Right lobe of liver (tissue), 6 donors: Measurements from ENCODE around the gene BTD. TPM values are rescaled to one million over a fixed set of nuclear protein-coding genes. Genes with fewer than 3 reads are reported as not detected.

Experiments
- ATAC-seq, 4 donors: fragments of 200-7000 bp; cut with Tn5 transposase; one replicate each; pipeline ENCODE4 v1.9.1; 2020; ENCODE audit warnings: mild to moderate bottlenecking in 4 of 4, moderate library complexity in 4 of 4
- DNase-seq, 3 donors: peaks; one replicate each; pipeline ENCODE4 v3.0.0-alpha.2; 2020
- H3K27ac ChIP-seq, 3 donors: fragments of 200-600 bp; one replicate each; pipeline ENCODE4 v1.8.0; 2022
- H3K27me3 ChIP-seq, 2 donors: fragments of 200-600 bp; one replicate each; pipeline ENCODE4 v1.8.0; 2022
- H3K36me3 ChIP-seq, 4 donors: fragments of 200-600 bp; sonication (generic) in 1 of 4; one replicate each; pipeline versions ENCODE4 v1.5.1 to v1.8.0; 2017 to 2022; ENCODE audit warnings: control low read depth in 1 of 4
- H3K4me1 ChIP-seq, 4 donors: fragments of 200-600 bp; sonication (generic) in 1 of 4; one replicate each; pipeline versions ENCODE4 v1.5.1 to v1.8.0; 2017 to 2022; ENCODE audit warnings: control low read depth in 1 of 4
- H3K4me3 ChIP-seq, 3 donors: fragments of 200-600 bp; one replicate each; pipeline ENCODE4 v1.8.0; 2022
- H3K9me3 ChIP-seq, 4 donors: fragments of 200-600 bp; sonication (generic) in 1 of 4; one replicate each; pipeline versions ENCODE4 v1.5.1 to v1.8.0; 2017 to 2022; ENCODE audit warnings: control low read depth in 1 of 4
- CTCF ChIP-seq, 4 donors: fragments of 200-600 bp in 3 of 4; fragments of 450-650 bp in 1 of 4; IDR thresholded peaks; one replicate each; pipeline versions ENCODE4 v1.5.1 to v1.8.0; 2016 to 2022; ENCODE audit warnings: antibody characterized with exemption in 4 of 4, mild to moderate bottlenecking in 2 of 4
- POLR2A ChIP-seq: fragments of 450-650 bp; IDR thresholded peaks from one replicate; pipeline ENCODE4 v1.6.1; 2017; ENCODE audit warnings: antibody characterized with exemption, mild to moderate bottlenecking
- WGBS: methylation state at CpG from one replicate; pipeline ENCODE4 v1.1.6; 2018; ENCODE audit warnings: low coverage, low lambda C conversion rate; ENCODE audit not compliant: insufficient coverage; ENCODE audit errors: missing lambda C conversion rate; 5-methylcytosine and 5-hydroxymethylcytosine counted together
- intact Hi-C, 2 donors: fragments of 100-400 bp; cut with DNase I; formaldehyde crosslinking; loops; one replicate each; pipeline versions ENCODE4 v1.11.2 to v1.14.1; 2022
- long read RNA-seq: library from polyadenylated mRNA; unstranded; transcript quantifications from one replicate; pipeline ENCODE4 v2.0.0, GENCODE V29; 2019
- total RNA-seq, 6 experiments: library from RNA; depleted of rRNA in 2 of 6; stranded (reverse); fragments of >200 nt in 2 of 6; fragmentation: NEBNext Ultra II Directional in 3 of 6; extraction: Animal tissue kit (Norgen Biotek cat#: 25700) in 3 of 6; gene quantifications; one replicate each; pipeline versions ENCODE4 v1.1.0 to v1.2.4, GENCODE V29; 2016 to 2023
- donor health status: DM: no; HTN: yes; CAD: no.
- donor health status: DM: no; HTN: no; CAD: no.
- donor health status: DM: no; HTN: no; CAD: no.
- donor health status: DM: no; HTN: yes; CAD: no.
- donor health status: DM: no; HTN: yes; CAD: no.

The BTD gene
- total RNA-seq = 10 to 100 TPM; 47.5 to 70.3 (median 54.5) TPM
- long read RNA-seq, full-length matches to known transcripts = 20 of 22 reads
- long read RNA-seq, partial matches to known transcripts = 2 of 22 reads
- long read RNA-seq, other reads (novel, unspliced or antisense) = 0 of 22 reads

- Histone ChIP-seq H3K4me3 (peak within 1 kb of the TSS; percentile 72 to 85 (median 77)), H3K27ac (peak within 1 kb of the TSS; percentile 65 to 84 (median 69)), H3K4me1 (peaks cover 0 to 76% (median 20%) of the 10 kb centered on the region in 4 donors), H3K36me3 (peaks cover 0 to 7% (median 0%) of the 10 kb centered on the region in 4 donors), H3K9me3 (no peaks in the 10 kb centered on the region), H3K27me3 (no peaks in the 10 kb centered on the region)
- TF ChIP-seq POLR2A (peak; percentile 83), CTCF (IDR thresholded peaks at IDR 0.05) (peak; percentile 8 to 35 (median 28))
- peak; percentile 88 to 95 (median 89) for ATAC-seq
- DNase-seq = peak; percentile 97 to 98 (median 98)
- 0% methylated on average over 17 of the region's 61 CpGs for WGBS
- intact Hi-C loops = no loop called here
Measured at GRCh38 chr3:15601399-15602145, at the start of gene BTD, which contains the start of gene HACL1. TSS of gene BTD (plus strand) at chr3:15601745. CDS start at chr3:15635440, 33,695 bp downstream. TSS of gene HACL1 (minus strand) at chr3:15601569. CDS start at chr3:15601463, 106 bp downstream.

- peak in 1 of 4 donors; percentile 51 for ATAC-seq
- intact Hi-C loops = loop anchor here in 1 of 2 donors (10.0 kb wide), 1 partner anchor 117 kb away; no protein-coding TSS in a partner anchor
- DNase-seq = no peak
- Histone ChIP-seq H3K27ac (no peak overlapping the region), H3K4me1 (peaks cover 0 to 21% (median 3%) of the 10 kb centered on the region in 4 donors), H3K9me3 (no peaks in the 10 kb centered on the region), H3K4me3 (no peak overlapping the region), H3K27me3 (no peaks in the 10 kb centered on the region), H3K36me3 (no peaks in the 10 kb centered on the region)
- WGBS = 86% methylated on average over 1 of the region's 1 CpG
- no peak for TF ChIP-seq CTCF (IDR thresholded peaks at IDR 0.05)
- no peak for TF ChIP-seq POLR2A
Measured at GRCh38 chr3:15551902-15552301, 49.6 kb upstream of the BTD start.

GRCh38 chr3:15553749-15554148 is 47.8 kb upstream of the BTD start:
- H3K27ac ChIP-seq = peak overlapping the region in 1 of 3 donors; percentile 58
- DNase-seq (no peak), ATAC-seq (peak; percentile 67 to 73 (median 73))
- no peak overlapping the region for H3K4me3 ChIP-seq
- no peaks in the 10 kb centered on the region for H3K9me3 ChIP-seq
- no peaks in the 10 kb centered on the region for H3K27me3 ChIP-seq
- TF ChIP-seq CTCF (IDR thresholded peaks at IDR 0.05) (no peak), POLR2A (no peak)
- WGBS = 40% methylated on average over 3 of the region's 3 CpGs
- H3K4me1 ChIP-seq = peaks cover 0 to 32% (median 3%) of the 10 kb centered on the region in 4 donors
- intact Hi-C loops = loop anchor here in 1 of 2 donors (10.0 kb wide), 1 partner anchor 119 kb away; no protein-coding TSS in a partner anchor
- H3K36me3 ChIP-seq = no peaks in the 10 kb centered on the region

- intact Hi-C loops = loop anchor here in 1 of 2 donors (10.0 kb wide), 1 partner anchor 122 kb away; no protein-coding TSS in a partner anchor
- no peak for DNase-seq
- Histone ChIP-seq H3K36me3 (peaks cover 0 to 8% (median 3%) of the 10 kb centered on the region in 4 donors), H3K4me3 (no peak overlapping the region), H3K27me3 (no peaks in the 10 kb centered on the region), H3K4me1 (peaks cover 0 to 32% (median 3%) of the 10 kb centered on the region in 4 donors), H3K27ac (peak overlapping the region in 1 of 3 donors; percentile 26), H3K9me3 (no peaks in the 10 kb centered on the region)
- 51% methylated on average over 2 of the region's 2 CpGs for WGBS
- TF ChIP-seq CTCF (IDR thresholded peaks at IDR 0.05) (no peak), POLR2A (no peak)
- peak in 2 of 4 donors; percentile 10 to 17 for ATAC-seq
Measured at GRCh38 chr3:15556512-15556911, 45.0 kb upstream of the BTD start.
